Muscle of arm (tissue), 14 donors: ENCODE data around the gene COL9A2. TPM values are rescaled to one million over a fixed set of nuclear protein-coding genes. Genes with fewer than 3 reads are reported as not detected.
"Not testable (repeated sequence)": the region's sequence is repeated elsewhere in the genome, so short reads cannot be mapped to it uniquely, and the experiment has no call there.

Source experiments
- DNase-seq: peaks from one replicate; pipeline ENCODE4 v3.0.0-alpha.2; 2013
- long read RNA-seq, 11 donors: transcript quantifications; one replicate each; lab custom pipeline, GENCODE V29; 2026
- polyA plus RNA-seq, 12 donors: library from polyadenylated mRNA; unstranded; fragments of 120-200 nt; gene quantifications; one replicate each; pipeline ENCODE4 v1.2.1, GENCODE V29; 2013; ENCODE audit not compliant: insufficient read length in 12 of 12

COL9A2 gene
- 10 to 100 TPM in 1 of 12 donors, 1 to 10 TPM in 9, under 1 TPM in 1, not detected in 1; 0.99 to 16.6 (median 1.5) TPM for polyA plus RNA-seq
- long read RNA-seq, donor 1 = 0 reads
- long read RNA-seq, donor 2 = 0 reads
- long read RNA-seq, donor 3 = 0 reads
- long read RNA-seq, donor 4 = 0 reads
- long read RNA-seq, donor 5 = 0 reads
- long read RNA-seq, donor 6 = 0 reads
- long read RNA-seq, donor 7 = 0 reads
- long read RNA-seq, donor 8 = 0 reads
- long read RNA-seq, donor 9 = 0 reads
- long read RNA-seq, donor 10 = 0 reads
- long read RNA-seq, donor 11 = 0 reads

- no peak for DNase-seq
Measured at GRCh38 chr1:40316595-40317393, at the start of gene COL9A2. TSS of gene COL9A2 (minus strand) at chr1:40317286. CDS start at chr1:40317197, 89 bp downstream.

DNA sequence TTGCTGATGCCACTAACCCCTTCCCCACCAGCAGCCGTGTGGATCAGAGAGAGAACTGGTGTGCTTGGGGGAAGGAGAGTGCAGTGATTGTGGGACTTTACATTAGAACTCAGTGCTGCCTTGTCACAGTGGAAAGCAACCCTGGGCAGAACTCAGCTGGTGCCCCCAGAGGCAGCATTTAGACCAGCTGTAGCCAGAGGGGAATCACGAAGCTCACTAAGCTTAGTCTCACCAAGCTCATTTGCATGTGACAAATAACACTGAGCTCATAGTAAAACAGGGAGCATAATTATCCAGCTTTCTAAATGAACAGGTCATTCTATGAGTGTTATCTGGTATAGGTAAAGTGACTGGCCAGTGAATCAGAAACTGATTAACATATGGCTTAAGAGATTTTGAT lies 46.6 kb upstream of the COL9A2 start:
- DNase-seq = no peak

- no peak for DNase-seq
Measured at GRCh38 chr1:40362699-40363098, 45.6 kb upstream of the COL9A2 start.

GRCh38 chr1:40362199-40362598 lies 45.1 kb upstream of the COL9A2 start:
- DNase-seq = no peak

GRCh38 chr1:40361637-40362036 lies 44.6 kb upstream of the COL9A2 start:
- no peak for DNase-seq

DNA sequence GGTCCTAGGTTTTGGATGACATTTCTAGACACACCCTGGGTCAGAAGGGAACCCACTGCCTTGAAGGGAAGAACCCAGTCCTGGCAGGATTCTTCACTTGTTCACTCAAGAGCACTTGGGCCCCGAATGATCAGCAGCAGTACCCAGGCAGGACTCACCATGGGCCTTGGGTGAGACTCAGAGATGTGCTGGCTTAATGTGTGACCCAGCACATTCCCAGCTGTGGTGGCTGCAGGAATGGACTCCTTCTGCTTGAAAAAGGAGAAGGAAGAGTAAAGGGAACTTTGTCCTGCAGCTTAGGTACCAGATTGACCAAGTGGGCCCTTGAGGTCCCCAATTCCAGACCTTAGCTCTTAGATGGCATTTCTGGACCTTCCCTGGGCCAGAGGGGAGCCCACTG lies 44.1 kb upstream of the COL9A2 start:
- no peak for DNase-seq

DNA sequence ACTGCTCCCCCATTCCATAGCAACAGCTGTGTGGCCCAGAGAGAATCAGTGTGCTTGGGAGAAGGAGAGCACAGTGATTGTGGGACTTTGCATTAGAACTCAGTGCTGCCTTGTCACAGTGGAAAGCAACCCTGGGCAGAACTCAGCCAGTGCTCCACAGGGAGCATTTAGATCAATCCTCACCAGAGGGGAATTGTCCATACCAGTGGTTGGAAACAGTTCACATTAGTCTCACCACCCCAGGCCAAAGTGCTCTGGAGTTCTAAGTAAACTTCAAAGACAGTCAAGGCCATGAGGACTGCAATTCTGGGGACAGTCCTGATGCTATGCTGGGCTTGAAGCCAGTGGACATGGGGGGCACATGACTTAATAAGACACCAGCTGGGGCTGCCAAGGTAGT lies 43.5 kb upstream of the COL9A2 start:
- DNase-seq = no peak

- no peak for DNase-seq
Measured at GRCh38 chr1:40357625-40358024, 40.5 kb upstream of the COL9A2 start.

DNA sequence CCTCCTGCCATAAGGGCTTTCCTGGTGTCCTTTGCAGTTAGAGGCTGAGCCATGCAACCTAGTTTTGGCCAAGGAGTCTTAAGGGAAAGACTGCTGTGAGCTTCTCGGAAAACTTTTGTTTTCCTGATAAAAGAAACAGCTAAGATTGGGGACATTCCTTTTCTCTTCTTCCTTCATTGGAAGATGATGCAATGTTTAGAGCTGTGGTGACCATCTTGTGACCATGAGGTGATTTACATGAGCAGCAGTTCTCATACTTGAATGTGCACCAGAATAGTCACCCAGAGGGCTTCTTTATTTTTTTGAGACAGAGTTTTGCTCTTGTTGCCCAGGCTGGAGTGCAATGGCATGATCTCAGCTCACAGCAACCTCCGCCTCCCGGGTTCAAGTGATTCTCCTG lies 36.0 kb upstream of the COL9A2 start:
- DNase-seq = no peak

DNA sequence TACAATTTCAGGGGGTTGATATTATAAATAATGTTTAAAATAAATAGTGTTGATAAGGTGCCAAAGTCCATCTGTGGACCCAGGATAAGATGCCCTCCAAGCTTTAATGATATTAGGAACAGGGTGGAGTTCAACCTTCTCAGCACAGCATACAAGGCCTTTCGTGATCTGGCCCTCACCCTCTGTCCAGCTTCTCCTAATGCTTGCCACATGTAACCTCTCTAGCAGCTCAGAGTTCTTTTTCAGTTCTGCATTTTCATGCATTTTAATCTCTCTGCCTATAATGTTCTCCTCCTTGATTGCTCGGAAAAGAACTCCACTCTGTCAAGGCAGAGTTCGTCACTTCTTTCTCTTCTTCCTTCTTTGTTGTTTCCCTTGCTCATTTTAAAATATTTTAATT lies 35.0 kb upstream of the COL9A2 start:
- DNase-seq = no peak

GRCh38 chr1:40351124-40351523 lies 34.0 kb upstream of the COL9A2 start:
- DNase-seq = no peak

GRCh38 chr1:40350391-40350790 lies 33.3 kb upstream of the COL9A2 start:
- no peak for DNase-seq

GRCh38 chr1:40344597-40344996 lies 27.5 kb upstream of the COL9A2 start:
- DNase-seq = peak; percentile 12

DNA sequence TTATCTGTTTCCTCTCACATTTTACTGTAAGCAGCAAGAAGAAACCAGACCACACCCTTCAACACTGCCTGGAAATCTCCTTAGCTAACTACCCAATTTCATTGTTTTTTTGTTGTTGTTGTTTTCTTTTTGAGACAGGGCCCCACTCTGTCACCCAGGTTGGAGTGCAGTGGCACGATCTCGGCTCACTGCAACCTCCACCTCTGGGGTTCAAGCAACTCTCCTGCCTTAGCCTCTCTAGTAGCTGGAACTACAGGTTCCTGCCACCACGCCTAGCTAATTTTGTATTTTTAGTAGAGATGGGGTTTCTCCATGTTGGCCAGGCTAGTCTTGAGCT lies 25.3 kb upstream of the COL9A2 start:
- not testable (repeated sequence) for DNase-seq

- no peak for DNase-seq
Measured at GRCh38 chr1:40341491-40342380, 24.6 kb upstream of the COL9A2 start.

- DNase-seq = no peak
Measured at GRCh38 chr1:40339420-40340323, 22.6 kb upstream of the COL9A2 start.

- DNase-seq = peak; percentile 71
Measured at GRCh38 chr1:40338745-40339419, 21.8 kb upstream of the COL9A2 start.

GRCh38 chr1:40337443-40337842 lies 20.4 kb upstream of the COL9A2 start:
- DNase-seq = no peak

- no peak for DNase-seq
Measured at GRCh38 chr1:40332695-40333094, 15.6 kb upstream of the COL9A2 start.

DNA sequence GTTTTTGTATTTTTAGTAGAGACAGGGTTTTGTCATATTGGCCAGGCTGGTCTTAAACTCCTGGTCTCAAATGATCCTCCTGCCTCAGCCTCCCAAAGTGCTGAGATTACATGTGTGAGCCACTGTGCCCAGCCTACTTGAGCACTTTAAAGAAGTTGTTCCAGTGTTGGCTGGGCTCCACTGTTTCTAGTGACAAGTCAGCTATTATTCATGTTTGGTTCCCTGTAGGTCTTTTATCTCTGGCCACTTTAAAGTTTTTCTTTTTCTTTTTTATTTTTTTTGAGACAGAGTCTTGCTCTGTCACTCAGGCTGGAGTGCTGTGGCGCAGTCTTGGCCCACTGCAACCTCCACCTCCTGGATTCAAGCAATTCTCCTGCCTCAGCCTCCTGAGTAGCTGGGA lies 14.3 kb upstream of the COL9A2 start:
- not testable (repeated sequence) for DNase-seq
